GM23338 (cell line): ENCODE measurements around the gene TMEM63B. TPM values are rescaled to one million over a fixed set of nuclear protein-coding genes. Genes with fewer than 3 reads are reported as not detected.

ENCODE experiments used
- ATAC-seq: fragments of 200-7000 bp; cut with Tn5 transposase; 3 replicates; pipeline ENCODE4 v1.9.1; 2020
- DNase-seq: peaks from one replicate; pipeline ENCODE4 v3.0.0-alpha.2; 2015; ENCODE audit warnings: low spot score
- H2AFZ ChIP-seq: fragments of 200-600 bp; sonication (generic); 2 replicates; pipeline ENCODE4 v1.8.0; 2016; ENCODE audit warnings: antibody characterized with exemption, mild to moderate bottlenecking, moderate library complexity
- H3F3A ChIP-seq: fragments of 200-600 bp; sonication (generic); replicated peaks from 2 replicates; pipeline ENCODE4 v1.8.0; 2017; ENCODE audit warnings: antibody characterized with exemption, mixed run types, low read depth
- H3K27ac ChIP-seq: fragments of 200-600 bp; sonication (generic); 2 replicates; pipeline ENCODE4 v1.6.1; 2016; ENCODE audit warnings: low read depth
- H3K27me3 ChIP-seq: fragments of 200-600 bp; sonication (generic); 2 replicates; pipeline ENCODE4 v1.8.0; 2016; ENCODE audit warnings: mild to moderate bottlenecking, mixed run types, moderate library complexity; ENCODE audit not compliant: insufficient read depth
- H3K36me3 ChIP-seq: fragments of 200-600 bp; sonication (generic); 2 replicates; pipeline ENCODE4 v1.8.0; 2016; ENCODE audit warnings: mild to moderate bottlenecking; ENCODE audit not compliant: insufficient read depth
- H3K4me1 ChIP-seq: fragments of 200-600 bp; sonication (generic); 2 replicates; pipeline ENCODE4 v1.8.0; 2016; ENCODE audit warnings: mild to moderate bottlenecking, moderate library complexity; ENCODE audit not compliant: insufficient read depth
- H3K4me2 ChIP-seq: fragments of 200-600 bp; sonication (generic); 2 replicates; pipeline ENCODE4 v1.7.1; 2017; ENCODE audit warnings: mixed run types
- H3K4me3 ChIP-seq: fragments of 200-600 bp; sonication (generic); 2 replicates; pipeline ENCODE4 v1.6.1; 2016; ENCODE audit warnings: mixed run types
- H3K79me2 ChIP-seq: fragments of 200-600 bp; sonication (generic); replicated peaks from 2 replicates; pipeline ENCODE4 v1.8.0; 2017; ENCODE audit warnings: mild to moderate bottlenecking; ENCODE audit not compliant: insufficient read depth
- H3K9me2 ChIP-seq: fragments of 200-600 bp; sonication (generic); 2 replicates; pipeline ENCODE4 v1.8.0; 2017; ENCODE audit not compliant: insufficient read depth
- H4K20me1 ChIP-seq: fragments of 200-600 bp; sonication (generic); replicated peaks from 2 replicates; pipeline ENCODE4 v1.8.0; 2017; ENCODE audit warnings: mild to moderate bottlenecking; ENCODE audit not compliant: insufficient read depth
- H3K27ac Mint-ChIP-seq: 2 replicates; pipeline ENCODE4 v1.8.0; 2020; ENCODE audit warnings: inconsistent platforms, mild to moderate bottlenecking, moderate library complexity, mixed read lengths
- H3K27me3 Mint-ChIP-seq: 3 replicates; pipeline ENCODE4 v1.8.0; 2022; ENCODE audit warnings: low read depth, mild to moderate bottlenecking, moderate library complexity, mixed read lengths, inconsistent platforms; ENCODE audit not compliant: insufficient read depth, poor library complexity
- H3K36me3 Mint-ChIP-seq: 3 replicates; pipeline ENCODE4 v1.8.0; 2021; ENCODE audit warnings: low read depth, mild to moderate bottlenecking, inconsistent platforms, moderate library complexity, mixed read lengths
- H3K4me1 Mint-ChIP-seq: 3 replicates; pipeline ENCODE4 v1.8.0; 2020; ENCODE audit warnings: mild to moderate bottlenecking, inconsistent platforms, mixed read lengths
- H3K4me3 Mint-ChIP-seq: 3 replicates; pipeline ENCODE4 v1.8.0; 2021; ENCODE audit warnings: moderate library complexity, mild to moderate bottlenecking, inconsistent platforms, mixed read lengths
- H3K9me3 Mint-ChIP-seq: 3 replicates; pipeline ENCODE4 v1.8.0; 2020; ENCODE audit warnings: moderate library complexity, mild to moderate bottlenecking, inconsistent platforms, mixed read lengths
- CREB1 ChIP-seq: fragments of 250-450 bp; sonication (Bioruptor Pico); IDR thresholded peaks from 2 replicates; pipeline ENCODE4 v1.5.0; 2020; ENCODE audit warnings: low read depth, mild to moderate bottlenecking, moderate library complexity
- EZH2 ChIP-seq: fragments of 200-600 bp; sonication (generic); IDR thresholded peaks from one replicate; pipeline ENCODE4 v1.8.0; 2017; ENCODE audit warnings: antibody characterized with exemption, mild to moderate bottlenecking, low read depth; ENCODE audit not compliant: unreplicated experiment
- EZH2phosphoT487 ChIP-seq: fragments of 200-600 bp; sonication (generic); IDR thresholded peaks from one replicate; pipeline ENCODE4 v1.8.1; 2018; ENCODE audit warnings: antibody characterized with exemption; ENCODE audit not compliant: unreplicated experiment
- JUNB ChIP-seq: IDR thresholded peaks from one replicate; pipeline ENCODE4 v1.6.1; 2016; ENCODE audit warnings: antibody characterized with exemption; ENCODE audit not compliant: unreplicated experiment
- POLR2AphosphoS5 ChIP-seq: IDR thresholded peaks from 2 replicates; pipeline ENCODE4 v1.6.1; 2016; ENCODE audit warnings: antibody characterized with exemption, low read depth
- STAT1 ChIP-seq: IDR thresholded peaks from one replicate; pipeline ENCODE4 v1.6.1; 2016; ENCODE audit warnings: antibody characterized with exemption; ENCODE audit not compliant: unreplicated experiment
- ZNF114 ChIP-seq: fragments of 250-450 bp; sonication (Bioruptor Pico); IDR thresholded peaks from 2 replicates; pipeline ENCODE4 v1.5.0; 2020; ENCODE audit warnings: mild to moderate bottlenecking, moderate library complexity
- ZNF331 ChIP-seq: fragments of 250-450 bp; sonication (Bioruptor Pico); IDR thresholded peaks from 2 replicates; pipeline ENCODE4 v1.5.0; 2020; ENCODE audit warnings: low read depth, mild to moderate bottlenecking, moderate library complexity
- polyA plus RNA-seq: library from polyadenylated mRNA; unstranded; fragments of >200 nt; fragmentation: Nextera tagmentation; extraction: Ambion mirVana; gene quantifications from 2 replicates; pipeline ENCODE4 v1.2.1, GENCODE V29; 2016
- total RNA-seq: library from RNA; depleted of rRNA; stranded (reverse); fragments of >200 nt; shearing (Covaris generic); gene quantifications from 2 replicates; pipeline ENCODE4 v1.2.3, GENCODE V29; 2014
- TF ChIP-seq, protein P1 (sequence below), 2 experiments: fragments of 200-600 bp in 1 of 2; sonication (generic) in 1 of 2; conservative IDR thresholded peaks; 2 replicates each; pipeline versions ENCODE4 v1.5.1 to v1.6.1; 2016 to 2017; ENCODE audit warnings: antibody characterized with exemption in 2 of 2, low read depth in 2 of 2, mild to moderate bottlenecking in 2 of 2, moderate library complexity in 1 of 2
- TF ChIP-seq, protein P2 (sequence below): IDR thresholded peaks from one replicate; pipeline ENCODE4 v1.6.1; 2018; ENCODE audit warnings: antibody characterized with exemption; ENCODE audit not compliant: unreplicated experiment
- TF ChIP-seq, protein P3 (sequence below): fragments of 250-450 bp; sonication (Bioruptor Pico); IDR thresholded peaks from 2 replicates; pipeline ENCODE4 v1.5.0; 2020; ENCODE audit warnings: mild to moderate bottlenecking, moderate library complexity

The TMEM63B gene
- total and polyA plus RNA-seq, 2 experiments from 2014 or later = 10.1 to 36.0 TPM

DNA sequence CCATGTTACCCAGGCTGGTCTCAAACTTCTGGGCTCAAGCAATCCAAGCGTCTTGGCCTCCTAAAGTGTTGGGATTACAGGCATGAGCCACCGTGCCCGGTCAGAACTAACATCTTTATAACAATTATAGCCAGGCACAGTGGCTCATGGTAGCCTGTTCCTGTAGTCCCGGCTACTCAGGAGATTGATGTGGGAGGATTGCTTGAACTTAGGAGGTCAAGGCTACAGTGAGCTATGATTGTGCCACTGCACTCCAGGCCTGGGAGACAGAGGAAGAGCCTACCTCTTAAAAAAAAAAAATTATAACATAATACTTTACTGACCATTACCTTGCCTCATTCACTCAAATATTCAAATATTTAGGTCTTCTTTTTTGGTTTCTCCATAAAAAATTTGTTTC lies 72.5 kb downstream of the TMEM63B start (continued):
- TF ChIP-seq, protein P1, sequence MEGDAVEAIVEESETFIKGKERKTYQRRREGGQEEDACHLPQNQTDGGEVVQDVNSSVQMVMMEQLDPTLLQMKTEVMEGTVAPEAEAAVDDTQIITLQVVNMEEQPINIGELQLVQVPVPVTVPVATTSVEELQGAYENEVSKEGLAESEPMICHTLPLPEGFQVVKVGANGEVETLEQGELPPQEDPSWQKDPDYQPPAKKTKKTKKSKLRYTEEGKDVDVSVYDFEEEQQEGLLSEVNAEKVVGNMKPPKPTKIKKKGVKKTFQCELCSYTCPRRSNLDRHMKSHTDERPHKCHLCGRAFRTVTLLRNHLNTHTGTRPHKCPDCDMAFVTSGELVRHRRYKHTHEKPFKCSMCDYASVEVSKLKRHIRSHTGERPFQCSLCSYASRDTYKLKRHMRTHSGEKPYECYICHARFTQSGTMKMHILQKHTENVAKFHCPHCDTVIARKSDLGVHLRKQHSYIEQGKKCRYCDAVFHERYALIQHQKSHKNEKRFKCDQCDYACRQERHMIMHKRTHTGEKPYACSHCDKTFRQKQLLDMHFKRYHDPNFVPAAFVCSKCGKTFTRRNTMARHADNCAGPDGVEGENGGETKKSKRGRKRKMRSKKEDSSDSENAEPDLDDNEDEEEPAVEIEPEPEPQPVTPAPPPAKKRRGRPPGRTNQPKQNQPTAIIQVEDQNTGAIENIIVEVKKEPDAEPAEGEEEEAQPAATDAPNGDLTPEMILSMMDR (conservative IDR thresholded peaks at IDR 0.05; ENCODE audit: low read depth in 2 of 2) = no peak

DNA sequence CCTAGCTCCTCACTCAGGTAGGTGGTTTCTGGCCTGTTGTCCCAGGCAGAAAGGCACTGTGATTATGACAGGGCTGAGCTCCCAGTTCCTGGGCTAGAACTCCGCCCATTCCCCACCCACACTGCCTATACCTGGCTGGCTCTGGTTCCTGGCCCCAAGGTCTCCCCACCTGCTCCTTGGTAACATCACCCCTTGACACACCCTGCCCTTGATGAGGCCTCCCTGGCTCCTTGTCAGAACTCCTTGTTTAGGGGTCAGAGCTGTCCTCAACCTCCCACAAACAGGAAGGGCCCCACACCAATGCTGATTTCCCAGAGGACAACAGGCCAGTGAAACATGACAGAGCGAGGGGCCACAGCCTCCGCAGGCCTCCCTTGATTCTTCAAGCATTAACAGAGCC lies 73.8 kb downstream of the TMEM63B start:
- Mint-ChIP-seq H3K4me1 (peaks cover 44% of the 10 kb centered on the region), H3K27me3 (peaks cover 8% of the 10 kb centered on the region), H3K4me3 (no peak overlapping the region; the same call in 2 of the 3 replicates), H3K9me3 (no peaks in the 10 kb centered on the region), H3K36me3 (no peaks in the 10 kb centered on the region), H3K27ac (peak overlapping the region; percentile 94; the same call in 1 of the 2 replicates)
- peak overlapping the region; percentile 66; the same call in 1 of the 2 replicates for H2AFZ ChIP-seq
- DNase-seq = no peak
- ATAC-seq = no peak; the same call in 2 of the 3 replicates
- no peak overlapping the region for H3K4me2 ChIP-seq
- no peaks in the 10 kb centered on the region for H3K27me3 ChIP-seq
- H4K20me1 ChIP-seq = no peaks in the 10 kb centered on the region
- H3K36me3 ChIP-seq = no peaks in the 10 kb centered on the region
- H3K4me1 ChIP-seq = peaks cover 48% of the 10 kb centered on the region
- H3K4me3 ChIP-seq = no peak overlapping the region
- H3F3A ChIP-seq = 0 out of 2 replicates have a peak, but pooled peaks cover 3% of the 10 kb centered on the region
- TF ChIP-seq, protein P2, sequence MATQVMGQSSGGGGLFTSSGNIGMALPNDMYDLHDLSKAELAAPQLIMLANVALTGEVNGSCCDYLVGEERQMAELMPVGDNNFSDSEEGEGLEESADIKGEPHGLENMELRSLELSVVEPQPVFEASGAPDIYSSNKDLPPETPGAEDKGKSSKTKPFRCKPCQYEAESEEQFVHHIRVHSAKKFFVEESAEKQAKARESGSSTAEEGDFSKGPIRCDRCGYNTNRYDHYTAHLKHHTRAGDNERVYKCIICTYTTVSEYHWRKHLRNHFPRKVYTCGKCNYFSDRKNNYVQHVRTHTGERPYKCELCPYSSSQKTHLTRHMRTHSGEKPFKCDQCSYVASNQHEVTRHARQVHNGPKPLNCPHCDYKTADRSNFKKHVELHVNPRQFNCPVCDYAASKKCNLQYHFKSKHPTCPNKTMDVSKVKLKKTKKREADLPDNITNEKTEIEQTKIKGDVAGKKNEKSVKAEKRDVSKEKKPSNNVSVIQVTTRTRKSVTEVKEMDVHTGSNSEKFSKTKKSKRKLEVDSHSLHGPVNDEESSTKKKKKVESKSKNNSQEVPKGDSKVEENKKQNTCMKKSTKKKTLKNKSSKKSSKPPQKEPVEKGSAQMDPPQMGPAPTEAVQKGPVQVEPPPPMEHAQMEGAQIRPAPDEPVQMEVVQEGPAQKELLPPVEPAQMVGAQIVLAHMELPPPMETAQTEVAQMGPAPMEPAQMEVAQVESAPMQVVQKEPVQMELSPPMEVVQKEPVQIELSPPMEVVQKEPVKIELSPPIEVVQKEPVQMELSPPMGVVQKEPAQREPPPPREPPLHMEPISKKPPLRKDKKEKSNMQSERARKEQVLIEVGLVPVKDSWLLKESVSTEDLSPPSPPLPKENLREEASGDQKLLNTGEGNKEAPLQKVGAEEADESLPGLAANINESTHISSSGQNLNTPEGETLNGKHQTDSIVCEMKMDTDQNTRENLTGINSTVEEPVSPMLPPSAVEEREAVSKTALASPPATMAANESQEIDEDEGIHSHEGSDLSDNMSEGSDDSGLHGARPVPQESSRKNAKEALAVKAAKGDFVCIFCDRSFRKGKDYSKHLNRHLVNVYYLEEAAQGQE = no peak
- TF ChIP-seq, protein P3, sequence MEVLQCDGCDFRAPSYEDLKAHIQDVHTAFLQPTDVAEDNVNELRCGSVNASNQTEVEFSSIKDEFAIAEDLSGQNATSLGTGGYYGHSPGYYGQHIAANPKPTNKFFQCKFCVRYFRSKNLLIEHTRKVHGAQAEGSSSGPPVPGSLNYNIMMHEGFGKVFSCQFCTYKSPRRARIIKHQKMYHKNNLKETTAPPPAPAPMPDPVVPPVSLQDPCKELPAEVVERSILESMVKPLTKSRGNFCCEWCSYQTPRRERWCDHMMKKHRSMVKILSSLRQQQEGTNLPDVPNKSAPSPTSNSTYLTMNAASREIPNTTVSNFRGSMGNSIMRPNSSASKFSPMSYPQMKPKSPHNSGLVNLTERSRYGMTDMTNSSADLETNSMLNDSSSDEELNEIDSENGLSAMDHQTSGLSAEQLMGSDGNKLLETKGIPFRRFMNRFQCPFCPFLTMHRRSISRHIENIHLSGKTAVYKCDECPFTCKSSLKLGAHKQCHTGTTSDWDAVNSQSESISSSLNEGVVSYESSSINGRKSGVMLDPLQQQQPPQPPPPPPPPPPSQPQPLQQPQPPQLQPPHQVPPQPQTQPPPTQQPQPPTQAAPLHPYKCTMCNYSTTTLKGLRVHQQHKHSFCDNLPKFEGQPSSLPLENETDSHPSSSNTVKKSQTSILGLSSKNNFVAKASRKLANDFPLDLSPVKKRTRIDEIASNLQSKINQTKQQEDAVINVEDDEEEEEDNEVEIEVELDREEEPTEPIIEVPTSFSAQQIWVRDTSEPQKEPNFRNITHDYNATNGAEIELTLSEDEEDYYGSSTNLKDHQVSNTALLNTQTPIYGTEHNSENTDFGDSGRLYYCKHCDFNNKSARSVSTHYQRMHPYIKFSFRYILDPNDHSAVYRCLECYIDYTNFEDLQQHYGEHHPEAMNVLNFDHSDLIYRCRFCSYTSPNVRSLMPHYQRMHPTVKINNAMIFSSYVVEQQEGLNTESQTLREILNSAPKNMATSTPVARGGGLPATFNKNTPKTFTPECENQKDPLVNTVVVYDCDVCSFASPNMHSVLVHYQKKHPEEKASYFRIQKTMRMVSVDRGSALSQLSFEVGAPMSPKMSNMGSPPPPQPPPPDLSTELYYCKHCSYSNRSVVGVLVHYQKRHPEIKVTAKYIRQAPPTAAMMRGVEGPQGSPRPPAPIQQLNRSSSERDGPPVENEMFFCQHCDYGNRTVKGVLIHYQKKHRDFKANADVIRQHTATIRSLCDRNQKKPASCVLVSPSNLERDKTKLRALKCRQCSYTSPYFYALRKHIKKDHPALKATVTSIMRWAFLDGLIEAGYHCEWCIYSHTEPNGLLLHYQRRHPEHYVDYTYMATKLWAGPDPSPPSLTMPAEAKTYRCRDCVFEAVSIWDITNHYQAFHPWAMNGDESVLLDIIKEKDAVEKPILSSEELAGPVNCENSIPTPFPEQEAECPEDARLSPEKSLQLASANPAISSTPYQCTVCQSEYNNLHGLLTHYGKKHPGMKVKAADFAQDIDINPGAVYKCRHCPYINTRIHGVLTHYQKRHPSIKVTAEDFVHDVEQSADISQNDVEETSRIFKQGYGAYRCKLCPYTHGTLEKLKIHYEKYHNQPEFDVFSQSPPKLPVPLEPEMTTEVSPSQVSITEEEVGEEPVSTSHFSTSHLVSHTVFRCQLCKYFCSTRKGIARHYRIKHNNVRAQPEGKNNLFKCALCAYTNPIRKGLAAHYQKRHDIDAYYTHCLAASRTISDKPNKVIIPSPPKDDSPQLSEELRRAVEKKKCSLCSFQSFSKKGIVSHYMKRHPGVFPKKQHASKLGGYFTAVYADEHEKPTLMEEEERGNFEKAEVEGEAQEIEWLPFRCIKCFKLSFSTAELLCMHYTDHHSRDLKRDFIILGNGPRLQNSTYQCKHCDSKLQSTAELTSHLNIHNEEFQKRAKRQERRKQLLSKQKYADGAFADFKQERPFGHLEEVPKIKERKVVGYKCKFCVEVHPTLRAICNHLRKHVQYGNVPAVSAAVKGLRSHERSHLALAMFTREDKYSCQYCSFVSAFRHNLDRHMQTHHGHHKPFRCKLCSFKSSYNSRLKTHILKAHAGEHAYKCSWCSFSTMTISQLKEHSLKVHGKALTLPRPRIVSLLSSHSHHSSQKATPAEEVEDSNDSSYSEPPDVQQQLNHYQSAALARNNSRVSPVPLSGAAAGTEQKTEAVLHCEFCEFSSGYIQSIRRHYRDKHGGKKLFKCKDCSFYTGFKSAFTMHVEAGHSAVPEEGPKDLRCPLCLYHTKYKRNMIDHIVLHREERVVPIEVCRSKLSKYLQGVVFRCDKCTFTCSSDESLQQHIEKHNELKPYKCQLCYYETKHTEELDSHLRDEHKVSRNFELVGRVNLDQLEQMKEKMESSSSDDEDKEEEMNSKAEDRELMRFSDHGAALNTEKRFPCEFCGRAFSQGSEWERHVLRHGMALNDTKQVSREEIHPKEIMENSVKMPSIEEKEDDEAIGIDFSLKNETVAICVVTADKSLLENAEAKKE (CRISPR knock-in tag) = no peak
- TF ChIP-seq POLR2AphosphoS5 (no peak), EZH2 (no peak), EZH2phosphoT487 (no peak), ZNF331 (CRISPR knock-in tag) (no peak), ZNF114 (CRISPR knock-in tag) (no peak), JUNB (no peak), STAT1 (no peak), CREB1 (CRISPR knock-in tag) (no peak)
- TF ChIP-seq, protein P1 (conservative IDR thresholded peaks at IDR 0.05; ENCODE audit: low read depth in 2 of 2) = no peak
- H3K79me2 ChIP-seq = no peaks in the 10 kb centered on the region
- no peak overlapping the region for H3K27ac ChIP-seq
- no peaks in the 10 kb centered on the region for H3K9me2 ChIP-seq
